HepG2 (cell line): ENCODE data around the gene TFAP2A. TPM values are rescaled to one million over a fixed set of nuclear protein-coding genes. Genes with fewer than 3 reads are reported as not detected.
A peak's percentile ranks its signal among the peaks of the same experiment; 100 is the strongest.

Experiments used
- ATAC-seq: fragments of 200-7000 bp; cut with Tn5 transposase; 3 replicates; pipeline ENCODE4 v1.9.1; 2020; ENCODE audit warnings: mild to moderate bottlenecking, moderate library complexity
- BruUV-seq: library from RNA; stranded (reverse); fragments of 400-500 nt; replicated peaks from 2 replicates; lab custom pipeline; 2021; lab: Mats Ljungman, UMichigan
- CTCF ChIA-PET: fragments of 300-600 bp; formaldehyde crosslinking; extraction: SDS; loops from one replicate; lab custom pipeline; 2021; ENCODE audit warnings: low total read pairs, inconsistent platforms, low intra/inter-chr PET ratio; lab: Yijun Ruan, JAX
- POLR2A ChIA-PET: fragments of 350-600 bp; sonication (Branson Sonifier 250); formaldehyde crosslinking; loops from one replicate; lab custom pipeline; 2020; ENCODE audit warnings: antibody characterized with exemption, inconsistent platforms; lab: Yijun Ruan, JAX
- DNase-seq: peaks from one replicate; pipeline ENCODE4 v3.0.0-alpha.2; 2015; ENCODE audit warnings: low spot score
- FAIRE-seq: peaks from 3 replicates; lab custom pipeline; 2011; peaks lifted over from hg19 to GRCh38; lab: Jason Lieb, UNC
- H2AFZ ChIP-seq: one replicate; pipeline ENCODE4 v1.6.1; 2011; ENCODE audit warnings: low read length, inconsistent platforms
- H3K27ac ChIP-seq: fragments of 300-600 bp; 3 replicates; pipeline ENCODE4 v1.8.0; 2011; ENCODE audit warnings: mixed run types, mild to moderate bottlenecking, mixed read lengths, low read length, inconsistent platforms; ENCODE audit not compliant: insufficient read depth; ENCODE audit errors: extremely low read length
- H3K27me3 ChIP-seq, 2 experiments: fragments of 200-600 bp in 1 of 2; 2 replicates in 1 of 2; 3 replicates in 1 of 2; pipeline versions ENCODE4 v1.6.0 to v1.8.0; 2011; ENCODE audit warnings: low read length in 2 of 2, mild to moderate bottlenecking in 2 of 2, moderate library complexity in 2 of 2, inconsistent platforms in 1 of 2; ENCODE audit not compliant: insufficient read depth in 2 of 2, control insufficient read depth in 1 of 2
- H3K36me3 ChIP-seq, 2 experiments: fragments of 200-600 bp in 1 of 2; replicated peaks in 1 of 2; 2 replicates in 1 of 2; 3 replicates in 1 of 2; pipeline versions ENCODE4 v1.5.1 to v1.8.0; 2011; ENCODE audit warnings: low read length in 2 of 2, inconsistent platforms in 1 of 2; ENCODE audit not compliant: insufficient read depth in 2 of 2, control insufficient read depth in 1 of 2
- H3K4me1 ChIP-seq: 2 replicates; pipeline ENCODE4 v1.5.1; 2012; ENCODE audit warnings: low read length, inconsistent platforms; ENCODE audit not compliant: insufficient read depth
- H3K4me2 ChIP-seq: 2 replicates; pipeline ENCODE4 v1.6.0; 2011; ENCODE audit warnings: low read depth, low read length, inconsistent platforms
- H3K4me3 ChIP-seq, 3 experiments: fragments of 200-600 bp in 1 of 3; sonication (generic), shearing (Covaris generic) in 1 of 3; replicated peaks in 1 of 3; 2 replicates each; pipeline ENCODE4 v1.5.1; 2011 to 2016; ENCODE audit warnings: low read length in 3 of 3, inconsistent platforms in 2 of 3, low read depth in 2 of 3, mild to moderate bottlenecking in 2 of 3, control low read depth in 1 of 3, mixed read lengths in 1 of 3; ENCODE audit not compliant: insufficient read depth in 1 of 3
- H3K79me2 ChIP-seq: one replicate; pipeline ENCODE4 v1.6.1; 2011; ENCODE audit warnings: low read length, inconsistent platforms; ENCODE audit not compliant: insufficient read depth
- H3K9ac ChIP-seq: 2 replicates; pipeline ENCODE4 v1.6.0; 2011; ENCODE audit warnings: mild to moderate bottlenecking, low read depth, low read length, inconsistent platforms; ENCODE audit not compliant: insufficient read depth
- H3K9me3 ChIP-seq: 2 replicates; pipeline ENCODE4 v1.5.1; 2012; ENCODE audit warnings: mild to moderate bottlenecking, low read length
- H4K20me1 ChIP-seq: 2 replicates; pipeline ENCODE4 v1.6.0; 2011; ENCODE audit warnings: inconsistent platforms, mild to moderate bottlenecking, low read length, moderate library complexity; ENCODE audit not compliant: insufficient read depth
- NFE2L2 ChIP-seq: fragments of 150-350 bp; IDR thresholded peaks from 2 replicates; pipeline ENCODE4 v1.6.1; 2014; ENCODE audit warnings: low read length
- WGBS: methylation state at CpG from one replicate; pipeline ENCODE4 v1.1.6; 2017; ENCODE audit warnings: low lambda C conversion rate; 5-methylcytosine and 5-hydroxymethylcytosine counted together
- in situ Hi-C: cut with HindIII; loops from 2 replicates; pipeline ENCODE4 v1.10.0; 2017; ENCODE audit warnings: low pct_unique_long_range_greater_than_20kb; ENCODE audit not compliant: extremely low pct_ligation_motif_present
- intact Hi-C: fragments of 100-400 bp; cut with micrococcal nuclease; formaldehyde crosslinking; loops from one replicate; pipeline ENCODE4 v1.10.0; 2022; ENCODE audit not compliant: unreplicated experiment
- polyA plus RNA-seq, 8 experiments: library from polyadenylated mRNA; depleted of rRNA in 3 of 8; stranded (reverse) in 7 of 8; unstranded in 1 of 8; fragments of >200 nt; fragmentation: Illumina TruSeq in 4 of 8; extraction: Trizol in 4 of 8; gene quantifications; 2 replicates each; pipeline versions ENCODE4 v1.2.1 to v1.2.3, GENCODE V29; 2011 to 2016; ENCODE audit warnings: low read depth in 4 of 8, missing spikeins in 1 of 8, mixed read lengths in 1 of 8; ENCODE audit not compliant: insufficient read depth in 1 of 8
- total RNA-seq, 5 experiments: library from RNA; depleted of rRNA; stranded (reverse); fragments of >200 nt; fragmentation: Illumina TruSeq; extraction: Trizol; gene quantifications; 2 replicates each; pipeline ENCODE4 v1.2.3, GENCODE V29; 2016; ENCODE audit warnings: low read depth in 1 of 5
- TF ChIP-seq, protein P1 (sequence below): fragments of 450-650 bp; IDR thresholded peaks from 2 replicates; pipeline ENCODE4 v1.6.1; 2016
- TF ChIP-seq, protein P2 (sequence below): sonication (generic); formaldehyde crosslinking; IDR thresholded peaks from 2 replicates; pipeline ENCODE4 v1.8.1; 2023; ENCODE audit warnings: missing genetic modification reagents, inconsistent platforms, borderline replicate concordance

TFAP2A gene
- total and polyA plus RNA-seq, 2 of the 13 experiments (the other 11 are each of a cell fraction or from before 2014, with no cell fraction given): not detected

DNA sequence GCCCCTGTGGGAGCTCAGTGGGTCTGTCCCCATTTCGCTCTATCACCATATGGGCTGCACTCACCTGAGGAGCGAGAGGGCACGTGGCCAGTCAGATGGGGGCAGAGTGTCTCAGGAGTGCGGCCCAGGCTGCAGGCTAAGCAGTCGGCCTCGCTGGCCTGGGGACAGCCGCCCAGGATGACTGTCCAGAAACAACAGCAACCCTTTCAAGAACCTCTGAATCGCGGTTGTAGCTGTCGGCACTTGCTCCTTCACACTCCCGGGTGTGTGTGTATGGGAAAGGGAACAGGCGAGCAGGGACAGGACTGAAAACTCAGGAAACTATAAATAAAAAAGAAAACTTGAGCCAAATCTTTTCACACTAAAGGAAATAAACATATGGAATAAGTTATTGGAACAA, 63.1 kb downstream of the TFAP2A start (continued):
- TF ChIP-seq, protein P1, sequence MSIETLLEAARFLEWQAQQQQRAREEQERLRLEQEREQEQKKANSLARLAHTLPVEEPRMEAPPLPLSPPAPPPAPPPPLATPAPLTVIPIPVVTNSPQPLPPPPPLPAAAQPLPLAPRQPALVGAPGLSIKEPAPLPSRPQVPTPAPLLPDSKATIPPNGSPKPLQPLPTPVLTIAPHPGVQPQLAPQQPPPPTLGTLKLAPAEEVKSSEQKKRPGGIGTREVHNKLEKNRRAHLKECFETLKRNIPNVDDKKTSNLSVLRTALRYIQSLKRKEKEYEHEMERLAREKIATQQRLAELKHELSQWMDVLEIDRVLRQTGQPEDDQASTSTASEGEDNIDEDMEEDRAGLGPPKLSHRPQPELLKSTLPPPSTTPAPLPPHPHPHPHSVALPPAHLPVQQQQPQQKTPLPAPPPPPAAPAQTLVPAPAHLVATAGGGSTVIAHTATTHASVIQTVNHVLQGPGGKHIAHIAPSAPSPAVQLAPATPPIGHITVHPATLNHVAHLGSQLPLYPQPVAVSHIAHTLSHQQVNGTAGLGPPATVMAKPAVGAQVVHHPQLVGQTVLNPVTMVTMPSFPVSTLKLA: no peak

DNA sequence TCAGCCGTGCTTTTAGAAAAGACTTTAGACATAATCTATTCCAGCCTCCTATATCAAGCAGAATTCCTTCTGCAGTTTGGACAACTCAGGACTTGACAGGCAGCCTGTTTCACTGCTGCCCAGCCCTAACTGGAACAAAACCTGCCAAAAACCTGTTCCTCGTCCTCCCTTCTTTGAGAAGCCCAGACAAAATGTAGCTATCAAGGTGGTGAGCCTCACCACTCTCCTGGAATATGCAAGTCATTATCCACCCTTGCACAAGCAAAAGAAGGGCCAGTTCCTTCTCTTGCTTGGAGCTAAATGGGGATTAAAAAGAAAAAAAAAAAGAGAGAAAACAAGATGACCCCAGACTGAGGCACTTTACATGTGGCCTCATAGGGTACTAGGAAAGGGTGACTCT, 64.2 kb downstream of the TFAP2A start:
- Histone ChIP-seq H3K9ac (no peak overlapping the region), H4K20me1 (no peaks in the 10 kb centered on the region), H3K27me3 (peaks cover 0 to 1% of the 10 kb centered on the region in 2 experiments; a peak in 1 of 5 replicates), H3K27ac (no peak overlapping the region), H3K4me1 (peaks cover 8% of the 10 kb centered on the region; the same call in 1 of the 2 replicates), H3K4me2 (no peak overlapping the region), H3K36me3 (no peaks in the 10 kb centered on the region), H3K9me3 (no peaks in the 10 kb centered on the region), H2AFZ (no peak overlapping the region), H3K4me3 (no peak overlapping the region), H3K79me2 (no peaks in the 10 kb centered on the region)
- FAIRE-seq: no peak
- no TSS peak for BruUV-seq
- ChIA-PET CTCF (no interaction called here), POLR2A (no interaction called here)
- intact Hi-C loops: no loop called here
- 42% methylated on average over 2 of the region's 2 CpGs for WGBS
- in situ Hi-C loops: no loop called here
- TF ChIP-seq NFE2L2: peak; percentile 54
- TF ChIP-seq, protein P2, sequence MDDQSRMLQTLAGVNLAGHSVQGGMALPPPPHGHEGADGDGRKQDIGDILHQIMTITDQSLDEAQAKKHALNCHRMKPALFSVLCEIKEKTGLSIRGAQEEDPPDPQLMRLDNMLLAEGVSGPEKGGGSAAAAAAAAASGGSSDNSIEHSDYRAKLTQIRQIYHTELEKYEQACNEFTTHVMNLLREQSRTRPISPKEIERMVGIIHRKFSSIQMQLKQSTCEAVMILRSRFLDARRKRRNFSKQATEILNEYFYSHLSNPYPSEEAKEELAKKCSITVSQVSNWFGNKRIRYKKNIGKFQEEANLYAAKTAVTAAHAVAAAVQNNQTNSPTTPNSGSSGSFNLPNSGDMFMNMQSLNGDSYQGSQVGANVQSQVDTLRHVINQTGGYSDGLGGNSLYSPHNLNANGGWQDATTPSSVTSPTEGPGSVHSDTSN: no peak
- DNase-seq: no peak
- no peak for ATAC-seq
